Central memory CD4-positive, alpha-beta T cell (primary cell): Measurements from ENCODE around the gene CAPZB.

ENCODE experiments used
- DNase-seq: peaks from one replicate; pipeline ENCODE4 v3.0.0; 2022

CAPZB gene

DNA sequence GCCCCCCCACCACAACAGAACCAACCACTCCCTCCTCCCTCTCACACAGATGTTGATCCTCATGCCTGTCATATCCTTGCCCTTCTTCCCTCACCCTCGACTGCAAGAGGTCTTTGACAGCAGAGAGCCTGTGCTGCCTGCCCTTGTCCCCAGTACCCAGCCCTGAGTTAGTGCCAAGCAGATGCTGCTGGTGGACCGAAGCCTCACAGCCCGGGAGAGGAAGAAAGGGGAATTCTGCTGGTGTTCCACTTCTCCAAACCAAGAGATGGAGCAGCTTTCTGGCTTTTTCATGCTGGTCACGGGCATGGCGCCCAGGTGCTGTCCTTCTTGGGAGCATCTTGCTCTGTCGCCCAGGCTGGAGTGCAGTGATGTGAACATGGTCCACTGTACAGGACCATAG is 104.1 kb downstream of the CAPZB start:
- no peak for DNase-seq

DNA sequence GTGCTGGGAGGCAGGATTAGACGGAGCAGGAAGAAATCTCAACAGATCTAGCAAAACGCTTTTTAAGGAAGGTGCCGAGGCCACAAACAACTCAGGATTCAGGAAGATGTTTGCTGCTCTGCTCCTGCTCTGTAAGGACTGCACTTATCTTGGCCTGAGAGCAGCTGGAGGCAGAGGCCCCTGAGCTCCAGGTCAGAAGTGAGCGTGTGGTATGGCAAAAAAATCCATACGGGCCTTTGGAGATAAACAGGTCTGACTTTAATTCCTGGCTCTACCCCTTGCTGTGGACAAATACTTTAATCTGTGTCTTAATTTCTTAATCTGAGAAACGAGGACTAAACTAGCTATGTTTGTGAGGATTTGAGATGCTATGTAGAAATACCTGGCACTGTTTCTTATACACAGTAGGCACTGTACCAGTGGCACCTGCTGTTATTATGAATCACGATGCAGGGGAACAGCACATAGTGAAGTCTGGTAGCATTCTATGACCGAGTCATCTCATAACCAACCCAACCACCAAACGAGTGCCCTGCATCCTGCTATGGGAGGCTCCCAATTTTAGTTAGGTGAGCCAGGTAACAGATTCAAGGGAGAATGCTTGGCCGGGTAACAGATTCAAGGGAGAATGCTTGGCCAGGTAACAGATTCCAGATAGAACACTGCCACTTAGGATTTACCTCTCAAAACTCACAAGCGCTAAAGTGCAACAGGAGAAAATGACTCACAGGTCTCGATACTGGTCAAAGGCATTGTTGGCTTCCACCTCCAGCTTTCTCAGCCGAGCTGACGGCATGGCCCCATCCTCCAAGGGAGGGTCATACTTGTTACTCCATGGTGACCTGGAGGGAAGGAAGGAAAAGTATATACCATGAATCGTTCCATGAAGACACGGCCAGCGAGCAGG is 107.3 kb downstream of the CAPZB start:
- DNase-seq: no peak

GRCh38 chr1:19376428-19377372 is 108.6 kb downstream of the CAPZB start:
- no peak for DNase-seq

DNA sequence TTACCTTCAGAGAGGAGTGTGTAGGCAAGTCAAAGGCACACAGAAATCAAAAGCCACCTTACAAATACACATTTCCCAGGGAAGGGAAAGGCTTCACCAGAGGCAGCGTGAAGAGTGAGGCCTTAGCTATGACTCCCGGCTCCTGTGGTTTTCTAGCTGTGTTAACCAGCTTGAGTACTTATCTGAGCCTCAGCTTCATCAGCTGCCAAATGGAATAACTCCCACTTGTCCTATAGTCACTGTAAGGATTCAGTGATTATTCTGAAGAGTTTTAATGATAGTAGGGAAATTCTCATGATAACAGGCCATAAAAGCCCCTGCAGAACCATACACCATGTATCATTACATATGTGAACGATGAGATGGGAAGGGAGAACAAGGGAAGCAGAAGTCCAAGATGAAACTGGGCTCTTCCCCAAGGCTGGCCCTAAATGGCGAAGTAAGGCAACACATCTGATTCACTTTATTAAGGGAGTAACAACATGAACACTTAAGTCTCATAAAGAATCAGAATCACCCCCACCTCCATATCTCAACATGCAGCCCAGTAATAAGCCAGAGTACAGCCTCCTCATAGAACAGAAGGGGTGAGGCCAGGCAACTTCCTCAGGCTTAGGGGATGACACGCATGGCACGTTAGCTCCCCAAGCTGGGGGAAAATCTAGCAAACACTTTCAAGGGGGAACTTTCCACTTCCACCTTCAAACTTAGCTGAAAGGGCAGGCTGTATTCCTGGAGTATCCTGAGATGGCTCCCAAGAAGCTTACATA is 109.5 kb downstream of the CAPZB start:
- no peak for DNase-seq

- no peak for DNase-seq
Observed at GRCh38 chr1:19374926-19375325, 110.4 kb downstream of the CAPZB start.

DNA sequence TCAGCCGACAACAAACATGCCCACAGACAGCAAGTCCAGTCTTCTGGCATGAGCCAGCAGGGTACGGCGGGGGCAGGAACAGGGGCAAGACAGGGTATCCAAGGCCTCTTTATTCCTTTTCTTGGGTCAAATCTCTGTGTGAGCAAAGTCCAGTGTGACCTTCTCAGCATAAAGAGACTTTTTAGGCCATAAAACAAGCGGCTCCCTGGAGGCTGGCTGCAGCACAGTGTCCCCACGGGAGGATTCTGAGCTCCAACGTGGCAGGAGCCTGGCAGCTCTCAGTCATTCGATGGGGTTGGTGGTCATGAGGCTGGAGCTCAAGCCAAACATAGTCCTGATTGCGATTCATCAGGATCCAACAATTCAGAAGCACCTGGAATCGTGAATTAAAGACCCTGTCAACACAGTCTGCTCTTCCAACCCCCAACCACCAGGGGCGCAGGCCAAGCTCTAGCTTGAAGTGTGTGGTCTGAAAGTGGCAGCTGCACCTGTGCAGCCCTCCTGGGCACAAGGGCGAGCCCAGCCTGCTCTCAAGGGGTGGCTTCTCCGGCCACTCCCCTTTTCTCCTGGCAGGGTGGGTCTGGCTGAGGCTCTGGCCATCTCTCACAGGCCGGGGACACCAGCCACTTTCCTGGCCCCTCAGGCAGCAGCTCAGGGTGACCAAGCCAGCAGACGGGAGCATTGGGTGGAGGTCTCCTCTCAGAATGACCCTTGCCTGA is 111.1 kb downstream of the CAPZB start:
- DNase-seq: no peak

DNA sequence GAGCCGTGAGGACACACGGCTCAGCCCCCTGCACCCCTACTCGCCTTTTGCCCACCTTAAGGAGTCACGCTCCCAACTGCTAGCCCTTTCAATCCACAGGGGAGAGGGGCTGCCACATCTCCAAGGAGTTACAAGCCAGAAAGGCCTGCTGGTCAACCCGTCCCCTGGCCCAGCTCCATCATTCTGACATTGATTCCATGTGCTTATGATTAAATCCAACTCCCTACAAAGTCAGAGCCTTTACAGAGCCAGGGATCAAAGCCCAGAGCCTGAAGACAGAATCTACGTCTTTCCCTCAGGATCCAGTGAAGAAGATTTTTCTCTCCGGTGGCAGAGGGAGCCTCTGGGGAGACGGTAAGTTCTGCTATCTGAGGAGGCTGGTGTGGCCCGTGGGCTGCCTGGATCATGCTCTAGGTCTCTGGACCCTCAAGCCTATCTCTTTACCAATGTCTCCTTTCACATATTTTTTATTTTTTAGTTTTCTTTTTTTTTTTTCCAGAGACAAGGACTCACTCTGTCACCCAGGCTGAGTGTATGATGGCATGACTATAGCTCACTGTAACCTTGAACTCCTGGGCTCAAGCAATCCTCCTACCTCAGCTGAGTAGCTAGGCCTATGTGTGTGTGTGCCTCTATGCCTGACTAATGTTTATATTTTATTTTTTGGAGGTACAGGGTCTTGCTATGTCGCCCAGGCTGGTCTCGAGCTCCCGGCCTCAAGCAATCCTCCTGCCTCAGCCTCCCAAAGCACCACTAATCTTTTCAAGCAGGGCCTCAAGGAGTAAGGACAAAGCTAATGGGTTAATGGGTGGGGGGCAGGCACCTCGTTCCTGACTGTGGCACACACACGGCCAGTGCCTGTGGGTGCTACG is 111.9 kb downstream of the CAPZB start:
- no peak for DNase-seq

- DNase-seq: no peak
Observed at GRCh38 chr1:19372602-19373001, 112.7 kb downstream of the CAPZB start.

DNA sequence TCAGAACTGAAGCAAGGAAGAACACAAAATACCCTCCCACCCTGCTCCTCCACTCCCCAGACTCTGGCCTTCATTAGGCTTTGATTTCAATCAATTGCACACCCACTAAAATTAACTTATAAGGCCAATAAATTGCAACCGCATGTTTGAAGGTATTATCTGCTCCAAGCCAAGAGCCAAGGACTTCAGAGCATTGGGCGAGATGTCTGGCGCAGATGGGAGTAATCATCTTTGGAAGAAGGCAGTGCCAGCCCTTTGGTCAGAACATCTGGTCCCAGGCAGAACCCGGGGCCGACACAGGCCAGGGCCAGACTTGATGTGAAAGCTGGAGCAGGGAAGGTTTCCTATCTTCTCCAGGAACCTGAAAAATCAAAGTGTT is 113.2 kb downstream of the CAPZB start:
- DNase-seq: no peak

DNA sequence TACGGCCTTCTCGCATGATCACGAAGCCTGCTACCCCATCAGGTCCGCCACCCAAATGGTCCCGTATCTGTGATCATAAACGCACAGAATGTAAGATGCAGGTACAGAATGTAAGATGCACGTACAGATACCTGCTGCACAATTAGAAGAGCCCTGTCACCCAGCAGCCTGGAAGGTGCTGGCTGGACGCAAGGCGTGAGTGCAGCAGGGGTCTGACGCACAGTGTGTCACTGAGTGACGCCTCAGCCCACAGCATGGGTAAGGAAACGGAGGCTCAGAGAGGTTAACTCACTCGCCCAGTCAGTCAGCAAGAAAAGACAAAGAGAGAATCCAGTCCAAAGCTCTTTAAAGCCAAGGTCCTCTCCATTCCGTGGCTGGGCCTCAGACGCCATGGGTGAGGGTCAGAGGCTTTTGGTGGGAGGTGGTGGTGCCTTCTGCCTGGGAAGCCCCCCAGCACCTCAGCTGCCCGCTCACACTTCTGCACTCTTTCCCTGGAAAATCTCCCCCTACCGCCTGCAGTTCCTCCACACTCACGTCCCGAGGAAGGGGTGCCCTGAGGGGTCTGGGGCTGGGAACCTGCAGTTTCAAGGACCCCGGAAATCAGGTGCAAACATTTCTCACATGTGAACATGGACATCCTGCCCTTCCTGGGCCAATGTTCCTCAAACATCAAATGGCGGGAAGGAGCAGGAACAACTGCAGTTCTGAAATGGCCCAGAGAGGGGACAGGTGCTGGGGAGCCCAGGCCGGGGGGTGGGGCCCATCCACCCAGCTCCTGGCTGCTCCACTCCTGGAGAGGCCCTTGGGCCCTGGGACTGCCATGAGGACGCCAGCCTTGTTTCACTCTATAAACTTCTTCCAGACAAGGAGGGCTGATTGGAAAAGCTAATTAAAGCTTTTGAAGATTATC is 113.9 kb downstream of the CAPZB start:
- DNase-seq: no peak

GRCh38 chr1:19370453-19371170 is 114.7 kb downstream of the CAPZB start:
- DNase-seq: no peak

DNA sequence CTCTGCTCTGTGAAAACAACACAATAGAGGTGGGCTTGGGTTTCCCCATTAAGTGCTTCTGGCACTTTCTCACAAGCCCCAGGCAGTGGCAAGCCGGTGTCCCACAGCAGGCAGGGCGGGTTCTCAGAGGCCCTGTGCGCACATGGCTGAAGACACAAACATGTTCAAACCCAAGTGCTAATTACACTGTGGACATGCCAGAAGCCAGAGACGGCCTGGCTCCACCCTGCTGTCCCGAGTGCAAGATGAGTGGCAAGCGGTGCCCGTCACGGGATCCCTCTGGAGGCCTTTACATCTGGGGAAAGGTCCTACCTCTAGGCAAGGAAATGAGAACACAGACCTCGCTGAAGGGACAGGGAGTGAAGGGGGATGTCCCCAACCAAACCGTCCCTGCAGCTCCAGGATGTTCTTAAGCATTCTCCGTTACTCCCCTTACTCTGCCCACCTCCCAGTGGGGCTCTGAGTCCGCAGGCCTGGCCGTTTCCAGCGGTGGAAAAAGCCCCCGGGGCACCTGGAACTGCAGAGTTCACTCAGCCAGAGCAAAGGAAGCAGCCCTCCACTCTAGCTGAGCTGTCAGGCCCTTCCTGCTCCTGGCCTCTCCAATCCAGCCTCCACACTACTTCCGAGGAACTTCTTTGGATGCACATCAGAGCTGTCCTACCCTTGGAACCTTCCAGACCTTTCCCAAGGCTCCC is 115.8 kb downstream of the CAPZB start:
- DNase-seq: no peak

DNA sequence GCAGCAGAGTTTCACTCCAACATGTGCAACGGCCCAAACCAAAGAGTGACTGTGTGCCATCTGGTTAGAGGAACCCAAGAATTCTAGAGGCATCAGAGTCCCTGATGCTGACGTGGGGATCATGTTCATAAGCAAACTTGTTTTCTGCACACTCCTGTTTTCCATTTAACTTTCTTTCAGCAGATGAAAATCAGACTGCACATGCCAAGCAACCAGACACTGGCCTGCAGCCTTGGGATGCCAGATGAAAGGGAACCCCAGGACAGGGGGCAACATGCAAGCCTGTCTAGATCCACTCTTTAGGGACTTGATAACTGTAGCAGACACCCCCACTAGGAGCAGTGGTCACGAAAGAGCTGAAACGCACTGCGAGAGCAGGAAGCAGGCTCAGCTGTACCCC is 116.4 kb downstream of the CAPZB start:
- DNase-seq: no peak

DNA sequence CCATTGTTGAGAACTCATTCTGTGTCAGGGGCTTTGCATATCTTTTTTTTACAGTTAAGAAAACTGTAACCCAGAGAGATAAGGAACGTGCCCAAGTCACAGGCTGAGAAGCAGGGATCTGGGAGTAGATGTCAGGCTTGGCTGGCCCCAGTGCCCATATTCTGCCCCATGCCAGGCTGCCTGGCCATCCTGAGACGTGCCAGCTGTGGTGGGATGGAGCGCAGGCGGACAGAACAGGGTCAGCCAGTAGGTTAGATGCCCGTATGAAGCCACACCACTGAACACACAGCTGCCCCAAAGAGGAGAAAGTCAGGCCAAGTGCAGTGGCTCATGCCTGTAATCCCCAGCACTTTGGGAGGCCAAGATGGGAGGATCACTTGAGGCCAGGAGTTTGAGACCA is 117.3 kb downstream of the CAPZB start:
- no peak for DNase-seq

GRCh38 chr1:19367584-19368041 is 117.7 kb downstream of the CAPZB start:
- no peak for DNase-seq

- no peak for DNase-seq
Observed at GRCh38 chr1:19366599-19367536, 118.5 kb downstream of the CAPZB start.

DNA sequence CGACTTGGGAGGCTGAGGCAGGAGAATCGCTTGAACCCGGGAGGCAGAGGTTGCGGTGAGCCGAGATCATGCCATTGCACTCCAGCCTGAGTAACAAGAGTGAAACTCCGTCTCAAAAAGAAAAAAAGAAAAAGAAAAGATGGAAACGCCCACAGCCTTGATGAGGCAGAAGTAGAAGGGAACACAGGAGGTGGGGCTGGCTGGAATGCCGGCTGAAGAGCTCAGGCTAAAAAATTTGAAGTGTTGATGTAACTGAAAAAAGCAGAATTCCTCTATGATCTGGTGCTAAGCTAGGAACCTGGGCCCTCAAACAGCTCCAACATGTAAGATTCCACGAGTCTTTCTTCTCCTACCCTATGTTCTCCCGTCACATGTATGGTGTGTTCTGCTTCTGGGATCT is 119.6 kb downstream of the CAPZB start:
- DNase-seq: no peak
